Sigmoid colon (tissue), 7 donors: ENCODE measurements around the gene NKX1-1. TPM values are rescaled to one million over a fixed set of nuclear protein-coding genes. Genes with fewer than 3 reads are reported as not detected.

Source experiments
- DNase-seq: peaks from one replicate; pipeline ENCODE4 v3.0.0-alpha.2; 2019
- H3K27ac ChIP-seq, 4 donors: fragments of 200-600 bp; sonication (generic); one replicate each; pipeline ENCODE4 v1.5.1; 2016 to 2019; ENCODE audit warnings: mild to moderate bottlenecking in 1 of 4
- H3K27me3 ChIP-seq, 3 donors: fragments of 200-600 bp; sonication (generic); one replicate each; pipeline ENCODE4 v1.5.1; 2019; ENCODE audit warnings: mild to moderate bottlenecking in 1 of 3
- H3K36me3 ChIP-seq, 4 donors: fragments of 200-600 bp; sonication (generic); one replicate each; pipeline ENCODE4 v1.5.1; 2016 to 2019
- H3K4me1 ChIP-seq, 4 donors: fragments of 200-600 bp; sonication (generic); one replicate each; pipeline ENCODE4 v1.5.1; 2017 to 2019
- H3K4me3 ChIP-seq, 4 donors: fragments of 200-600 bp; sonication (generic); one replicate each; pipeline ENCODE4 v1.5.1; 2017 to 2019; ENCODE audit warnings: mild to moderate bottlenecking in 2 of 4, moderate library complexity in 1 of 4
- H3K9me3 ChIP-seq, 4 donors: fragments of 200-600 bp in 3 of 4; sonication (generic) in 3 of 4; one replicate each; pipeline versions ENCODE4 v1.5.1 to v1.6.1; 2013 to 2019
- EP300 ChIP-seq, 4 donors: sonication (generic); formaldehyde crosslinking; IDR thresholded peaks; one replicate each; pipeline ENCODE4 v1.6.1; 2017; ENCODE audit warnings: antibody characterized with exemption in 4 of 4
- POLR2A ChIP-seq, 2 donors: fragments of 450-650 bp; IDR thresholded peaks; one replicate each; pipeline ENCODE4 v1.6.1; 2016; ENCODE audit warnings: antibody characterized with exemption in 2 of 2, mild to moderate bottlenecking in 2 of 2, moderate library complexity in 2 of 2
- POLR2AphosphoS5 ChIP-seq, 4 donors: sonication (generic); formaldehyde crosslinking; IDR thresholded peaks; one replicate each; pipeline ENCODE4 v1.6.1; 2017; ENCODE audit warnings: antibody characterized with exemption in 4 of 4
- WGBS, 2 donors: extraction: QIAGEN DNeasy Blood & Tissue Kit; methylation state at CpG; one replicate each; pipeline ENCODE4 v1.1.7; 2013; 5-methylcytosine and 5-hydroxymethylcytosine counted together
- intact Hi-C: fragments of 100-400 bp; cut with DNase I; formaldehyde crosslinking; loops from one replicate; pipeline ENCODE4 v1.15.1; 2023
- polyA plus RNA-seq, 3 donors: library from polyadenylated mRNA; stranded (reverse); fragments of 200-250 nt; gene quantifications; one replicate each; pipeline ENCODE4 v1.2.3, GENCODE V29; 2013
- total RNA-seq, 4 donors: library from RNA; depleted of rRNA; stranded (reverse); fragments of >200 nt; gene quantifications; one replicate each; pipeline ENCODE4 v1.1.0, GENCODE V29; 2016
- TF ChIP-seq, protein P1 (sequence below), 4 experiments: fragments of 450-650 bp in 3 of 4; fragments of 200-600 bp in 1 of 4; IDR thresholded peaks; one replicate each; pipeline ENCODE4 v1.5.1; 2016 to 2019; ENCODE audit warnings: antibody characterized with exemption in 4 of 4, mild to moderate bottlenecking in 3 of 4, moderate library complexity in 2 of 4
- donor health status: healthy with polysubstance abuse.
- donor health status: Bipolar disorder and iron deficiency.
- donor health status: healthy.

The NKX1-1 gene
- total and polyA plus RNA-seq, 7 donors, result not detected

DNA sequence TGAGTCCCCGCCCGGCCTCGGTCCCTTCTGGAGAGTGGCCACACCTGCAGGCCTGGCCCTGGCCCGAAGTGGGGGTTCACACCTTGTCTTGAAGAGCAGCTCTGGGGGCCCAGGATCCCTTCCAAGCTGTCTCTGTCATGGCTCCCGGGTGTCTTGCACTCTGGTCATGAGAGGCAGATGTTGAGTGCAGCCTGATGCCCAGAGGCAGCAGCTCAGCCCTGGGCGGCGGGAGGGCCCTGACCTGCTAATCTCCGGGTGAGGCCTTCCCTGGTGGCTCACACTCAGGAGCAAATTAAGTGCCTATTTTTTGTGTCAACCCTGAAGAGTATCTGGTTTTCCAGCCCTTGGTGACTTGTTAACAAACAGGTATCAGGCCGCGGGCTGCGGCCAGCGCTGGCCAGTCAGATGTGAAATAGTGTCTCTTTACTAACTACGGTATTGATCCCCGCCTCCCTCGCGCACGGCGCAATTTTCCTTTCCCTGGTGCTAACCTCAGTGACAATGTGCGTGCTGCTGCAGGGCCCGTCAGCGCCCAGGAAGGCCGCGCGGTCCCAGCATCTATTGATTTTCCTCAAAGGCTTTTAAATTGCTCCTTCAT lies 24.2 kb downstream of the NKX1-1 start:
- Histone ChIP-seq H3K4me3 (no peak overlapping the region), H3K9me3 (no peaks in the 10 kb centered on the region), H3K36me3 (peaks cover 5 to 56% (median 14%) of the 10 kb centered on the region in 4 donors), H3K4me1 (no peaks in the 10 kb centered on the region), H3K27ac (no peak overlapping the region), H3K27me3 (no peaks in the 10 kb centered on the region)
- peak; percentile 58 for DNase-seq
- intact Hi-C loops, result no loop called here
- 96 to 98% methylated on average over 24 of the region's 24 CpGs for WGBS, 2 donors
- no peak for TF ChIP-seq POLR2AphosphoS5 (IDR thresholded peaks at IDR 0.05)
- TF ChIP-seq EP300 (IDR thresholded peaks at IDR 0.05), result no peak
- TF ChIP-seq POLR2A (IDR thresholded peaks at IDR 0.05), result no peak
- TF ChIP-seq, protein P1, sequence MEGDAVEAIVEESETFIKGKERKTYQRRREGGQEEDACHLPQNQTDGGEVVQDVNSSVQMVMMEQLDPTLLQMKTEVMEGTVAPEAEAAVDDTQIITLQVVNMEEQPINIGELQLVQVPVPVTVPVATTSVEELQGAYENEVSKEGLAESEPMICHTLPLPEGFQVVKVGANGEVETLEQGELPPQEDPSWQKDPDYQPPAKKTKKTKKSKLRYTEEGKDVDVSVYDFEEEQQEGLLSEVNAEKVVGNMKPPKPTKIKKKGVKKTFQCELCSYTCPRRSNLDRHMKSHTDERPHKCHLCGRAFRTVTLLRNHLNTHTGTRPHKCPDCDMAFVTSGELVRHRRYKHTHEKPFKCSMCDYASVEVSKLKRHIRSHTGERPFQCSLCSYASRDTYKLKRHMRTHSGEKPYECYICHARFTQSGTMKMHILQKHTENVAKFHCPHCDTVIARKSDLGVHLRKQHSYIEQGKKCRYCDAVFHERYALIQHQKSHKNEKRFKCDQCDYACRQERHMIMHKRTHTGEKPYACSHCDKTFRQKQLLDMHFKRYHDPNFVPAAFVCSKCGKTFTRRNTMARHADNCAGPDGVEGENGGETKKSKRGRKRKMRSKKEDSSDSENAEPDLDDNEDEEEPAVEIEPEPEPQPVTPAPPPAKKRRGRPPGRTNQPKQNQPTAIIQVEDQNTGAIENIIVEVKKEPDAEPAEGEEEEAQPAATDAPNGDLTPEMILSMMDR (IDR thresholded peaks at IDR 0.05), result no peak

DNA sequence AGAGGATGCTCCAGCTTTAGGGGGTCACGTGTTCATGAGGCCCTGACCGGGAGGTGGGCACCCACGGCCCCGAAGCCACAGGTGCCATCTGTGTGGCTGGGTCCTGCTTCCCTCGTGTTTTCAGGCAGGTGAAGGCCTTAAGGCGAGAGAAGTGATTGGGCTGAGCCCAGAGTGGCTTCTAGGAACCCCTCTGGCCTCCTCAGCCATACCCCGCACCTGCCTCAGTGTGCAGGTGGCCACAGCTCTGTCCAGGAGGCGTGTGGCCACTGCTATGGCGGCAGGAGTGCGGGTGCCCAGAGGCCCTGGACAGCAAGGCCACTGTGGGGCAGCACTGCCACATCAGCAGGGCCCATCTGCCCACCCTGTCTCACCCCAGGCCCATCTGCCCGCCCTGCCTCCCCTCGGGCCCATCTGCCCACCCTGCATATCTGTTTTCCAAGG lies 25.0 kb downstream of the NKX1-1 start:
- DNase-seq, result peak; percentile 43
- peaks cover 9 to 57% (median 15%) of the 10 kb centered on the region in 4 donors for H3K36me3 ChIP-seq
- WGBS, 2 donors, result 94 to 95% methylated on average over 12 of the region's 12 CpGs
- TF ChIP-seq POLR2A (IDR thresholded peaks at IDR 0.05) (no peak), EP300 (IDR thresholded peaks at IDR 0.05) (no peak), POLR2AphosphoS5 (IDR thresholded peaks at IDR 0.05) (no peak)
- TF ChIP-seq, protein P1 (IDR thresholded peaks at IDR 0.05), result no peak
- no peak overlapping the region for H3K4me3 ChIP-seq
- H3K4me1 ChIP-seq, result no peaks in the 10 kb centered on the region
- no peak overlapping the region for H3K27ac ChIP-seq
- H3K9me3 ChIP-seq, result no peaks in the 10 kb centered on the region
- intact Hi-C loops, result no loop called here
- H3K27me3 ChIP-seq, result no peaks in the 10 kb centered on the region

DNA sequence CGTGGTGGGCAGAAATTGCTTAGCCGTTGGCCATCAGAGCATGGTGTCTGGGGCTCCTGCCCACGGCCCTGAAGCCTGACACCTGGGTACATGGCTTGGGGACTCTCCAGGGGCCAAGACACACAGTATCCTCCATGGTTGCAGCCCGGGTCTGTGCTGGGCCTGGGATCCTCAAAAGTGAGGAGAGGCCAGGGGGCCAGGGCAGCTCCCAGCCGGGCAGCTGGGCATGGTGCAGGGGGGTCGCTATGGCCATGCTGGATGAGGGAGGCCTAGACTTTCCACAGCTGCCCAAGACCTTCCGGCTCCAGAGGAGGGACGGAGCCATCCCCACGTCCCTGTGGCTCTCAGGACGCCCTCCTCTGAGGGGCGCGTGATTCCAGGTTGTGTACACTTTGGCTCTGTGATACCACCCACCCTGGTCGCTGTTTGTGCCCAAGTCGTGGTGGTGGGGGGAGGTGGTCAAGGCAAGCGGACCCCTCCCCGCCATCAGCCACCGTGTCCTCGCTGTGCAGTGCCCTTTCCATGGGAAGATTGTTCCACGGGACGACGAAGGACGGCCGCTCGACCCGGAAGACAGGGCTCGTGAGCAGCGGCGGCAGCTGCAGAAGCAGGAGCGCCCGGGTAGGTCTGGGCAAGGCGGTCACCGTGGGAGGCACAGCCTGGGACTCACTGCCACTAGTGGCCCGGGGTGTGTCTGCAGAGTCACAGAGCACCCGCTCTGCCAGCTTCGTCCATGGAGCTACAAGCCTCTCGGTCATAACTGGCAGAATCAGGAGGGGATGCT lies 25.7 kb downstream of the NKX1-1 start:
- Histone ChIP-seq H3K27me3 (no peaks in the 10 kb centered on the region), H3K27ac (no peak overlapping the region), H3K36me3 (peaks cover 8 to 57% (median 16%) of the 10 kb centered on the region in 4 donors), H3K4me3 (no peak overlapping the region), H3K4me1 (no peaks in the 10 kb centered on the region), H3K9me3 (no peaks in the 10 kb centered on the region)
- TF ChIP-seq POLR2A (IDR thresholded peaks at IDR 0.05) (no peak), POLR2AphosphoS5 (IDR thresholded peaks at IDR 0.05) (no peak), EP300 (IDR thresholded peaks at IDR 0.05) (no peak)
- TF ChIP-seq, protein P1 (IDR thresholded peaks at IDR 0.05), result no peak
- intact Hi-C loops, result no loop called here
- DNase-seq, result peak; percentile 62
- 90% methylated on average over 36 of the region's 36 CpGs for WGBS, 2 donors

DNA sequence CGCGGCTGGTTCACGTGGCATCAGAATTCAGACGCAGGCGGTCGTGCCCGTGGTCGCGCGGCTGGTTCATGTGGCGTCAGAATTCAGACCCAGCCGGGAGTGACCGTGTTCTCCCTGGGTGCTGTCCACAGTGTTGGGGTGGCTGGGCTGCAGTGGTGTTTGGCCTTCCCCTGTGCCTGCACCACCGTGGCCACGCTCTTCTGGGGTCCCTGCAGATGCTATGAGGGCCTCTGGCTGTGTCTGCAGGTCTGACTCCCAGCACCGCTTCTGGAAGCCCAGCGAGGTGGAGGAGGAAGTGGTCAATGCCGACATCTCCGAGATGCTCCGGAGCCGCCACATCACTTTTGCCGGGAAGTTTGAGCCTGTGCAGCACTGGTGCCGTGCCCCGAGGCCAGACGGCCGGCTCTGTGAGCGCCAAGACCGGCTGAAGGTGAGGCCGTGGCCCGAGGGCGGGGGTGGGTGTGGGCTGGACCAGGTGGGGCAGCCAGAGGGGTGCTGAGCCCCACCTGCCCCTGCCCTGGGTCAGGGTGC lies 26.4 kb downstream of the NKX1-1 start:
- Histone ChIP-seq H3K36me3 (peaks cover 8 to 61% (median 17%) of the 10 kb centered on the region in 4 donors), H3K27ac (no peak overlapping the region), H3K27me3 (no peaks in the 10 kb centered on the region), H3K9me3 (no peaks in the 10 kb centered on the region), H3K4me3 (no peak overlapping the region), H3K4me1 (no peaks in the 10 kb centered on the region)
- TF ChIP-seq POLR2AphosphoS5 (IDR thresholded peaks at IDR 0.05), result no peak
- TF ChIP-seq, protein P1 (IDR thresholded peaks at IDR 0.05), result no peak
- TF ChIP-seq EP300 (IDR thresholded peaks at IDR 0.05), result no peak
- intact Hi-C loops, result no loop called here
- DNase-seq, result peak; percentile 56
- WGBS, 2 donors, result 87 to 90% methylated on average over 25 to 26 of the region's 31 CpGs
